Activated T-helper 17 cell treated with anti-CD3 and anti-CD28 coated beads, Interleukin-2, amount 50 U/mL, for 72 hours (primary cell): ENCODE data around the gene AASDH. TPM values are rescaled to one million over a fixed set of nuclear protein-coding genes. Genes with fewer than 3 reads are reported as not detected.

Experiments
- ATAC-seq: fragments of 150-1000 bp; cut with Tn5 transposase; replicated peaks from 2 replicates; pipeline ENCODE4 v1.10.0; 2021; ENCODE audit warnings: mild to moderate bottlenecking, moderate library complexity
- H3K27ac Mint-ChIP-seq: one replicate; pipeline ENCODE4 v1.8.0; 2022; ENCODE audit warnings: mixed read lengths
- H3K27me3 Mint-ChIP-seq: one replicate; pipeline ENCODE4 v1.8.0; 2022; ENCODE audit warnings: mixed read lengths
- H3K36me3 Mint-ChIP-seq: one replicate; pipeline ENCODE4 v1.8.0; 2022; ENCODE audit warnings: low read depth, mild to moderate bottlenecking, mixed read lengths
- H3K4me1 Mint-ChIP-seq: one replicate; pipeline ENCODE4 v1.8.0; 2022; ENCODE audit warnings: mixed read lengths
- H3K4me3 Mint-ChIP-seq: one replicate; pipeline ENCODE4 v1.8.0; 2022; ENCODE audit warnings: mild to moderate bottlenecking, mixed read lengths
- H3K9me3 Mint-ChIP-seq: one replicate; pipeline ENCODE4 v1.8.0; 2022; ENCODE audit warnings: mixed read lengths
- total RNA-seq, 2 donors: library from RNA; stranded (reverse); gene quantifications; one replicate each; pipeline ENCODE4 v1.2.3, GENCODE V29; 2022

The AASDH gene
- total RNA-seq, result 10 to 100 TPM; 10.3 to 16.3 TPM

GRCh38 chr4:56387023-56388001 is at the start of gene AASDH:
TSS of gene AASDH (minus strand) at chr4:56387491. CDS start at chr4:56384299, 3,192 bp downstream.
- ATAC-seq, result peak; percentile 95
- H3K9me3 Mint-ChIP-seq, result no peaks in the 10 kb centered on the region
- H3K27ac Mint-ChIP-seq, result peak within 1 kb of the TSS; percentile 95
- H3K4me3 Mint-ChIP-seq, result peak within 1 kb of the TSS; percentile 89
- H3K36me3 Mint-ChIP-seq, result peaks cover 18% of the 10 kb centered on the region
- H3K4me1 Mint-ChIP-seq, result peaks cover 12% of the 10 kb centered on the region
- H3K27me3 Mint-ChIP-seq, result no peaks in the 10 kb centered on the region

- ATAC-seq, result peak; percentile 79
- H3K36me3 Mint-ChIP-seq, result peaks cover 64% of the 10 kb centered on the region
- H3K4me1 Mint-ChIP-seq, result peaks cover 16% of the 10 kb centered on the region
- peak within 1 kb of the TSS; percentile 94 for H3K27ac Mint-ChIP-seq
- H3K4me3 Mint-ChIP-seq, result peak within 1 kb of the TSS; percentile 89
- no peaks in the 10 kb centered on the region for H3K9me3 Mint-ChIP-seq
- no peaks in the 10 kb centered on the region for H3K27me3 Mint-ChIP-seq
Observed at GRCh38 chr4:56435140-56435926, 48.0 kb upstream of the AASDH start, which contains the start of gene PPAT. TSS of gene PPAT (minus strand) at chr4:56435615. CDS start at chr4:56435477, 138 bp downstream.

GRCh38 chr4:56434599-56435139 is 47.4 kb upstream of the AASDH start:
- Mint-ChIP-seq H3K4me3 (peak overlapping the region; percentile 89), H3K27me3 (no peaks in the 10 kb centered on the region), H3K4me1 (peaks cover 14% of the 10 kb centered on the region), H3K27ac (peak overlapping the region; percentile 94), H3K9me3 (no peaks in the 10 kb centered on the region), H3K36me3 (peaks cover 57% of the 10 kb centered on the region)
- ATAC-seq, result no peak

GRCh38 chr4:56433280-56433679 is 46.0 kb upstream of the AASDH start:
- H3K27me3 Mint-ChIP-seq, result no peaks in the 10 kb centered on the region
- peaks cover 11% of the 10 kb centered on the region for H3K4me1 Mint-ChIP-seq
- peak overlapping the region; percentile 89 for H3K4me3 Mint-ChIP-seq
- no peak overlapping the region for H3K27ac Mint-ChIP-seq
- peaks cover 43% of the 10 kb centered on the region for H3K36me3 Mint-ChIP-seq
- ATAC-seq, result no peak
- no peaks in the 10 kb centered on the region for H3K9me3 Mint-ChIP-seq

- peaks cover 25% of the 10 kb centered on the region for H3K36me3 Mint-ChIP-seq
- ATAC-seq, result no peak
- no peaks in the 10 kb centered on the region for H3K9me3 Mint-ChIP-seq
- no peak overlapping the region for H3K4me3 Mint-ChIP-seq
- no peak overlapping the region for H3K27ac Mint-ChIP-seq
- H3K4me1 Mint-ChIP-seq, result peaks cover 11% of the 10 kb centered on the region
- H3K27me3 Mint-ChIP-seq, result no peaks in the 10 kb centered on the region
Observed at GRCh38 chr4:56430203-56430602, 42.9 kb upstream of the AASDH start.

GRCh38 chr4:56427179-56427578 is 39.9 kb upstream of the AASDH start:
- H3K4me1 Mint-ChIP-seq, result peaks cover 11% of the 10 kb centered on the region
- H3K27me3 Mint-ChIP-seq, result no peaks in the 10 kb centered on the region
- H3K27ac Mint-ChIP-seq, result no peak overlapping the region
- H3K4me3 Mint-ChIP-seq, result no peak overlapping the region
- H3K9me3 Mint-ChIP-seq, result no peaks in the 10 kb centered on the region
- H3K36me3 Mint-ChIP-seq, result peaks cover 14% of the 10 kb centered on the region
- no peak for ATAC-seq

GRCh38 chr4:56426273-56426672 is 39.0 kb upstream of the AASDH start:
- Mint-ChIP-seq H3K4me1 (peaks cover 11% of the 10 kb centered on the region), H3K9me3 (no peaks in the 10 kb centered on the region), H3K36me3 (peaks cover 6% of the 10 kb centered on the region), H3K27me3 (no peaks in the 10 kb centered on the region), H3K4me3 (no peak overlapping the region), H3K27ac (no peak overlapping the region)
- peak; percentile 32 for ATAC-seq

GRCh38 chr4:56425518-56425917 is 38.2 kb upstream of the AASDH start:
- no peaks in the 10 kb centered on the region for H3K27me3 Mint-ChIP-seq
- H3K4me1 Mint-ChIP-seq, result peaks cover 11% of the 10 kb centered on the region
- no peaks in the 10 kb centered on the region for H3K9me3 Mint-ChIP-seq

GRCh38 chr4:56424697-56425514 is 37.6 kb upstream of the AASDH start:
- H3K27ac Mint-ChIP-seq, result no peak overlapping the region
- H3K27me3 Mint-ChIP-seq, result no peaks in the 10 kb centered on the region
- ATAC-seq, result no peak
- no peak overlapping the region for H3K4me3 Mint-ChIP-seq
- H3K36me3 Mint-ChIP-seq, result peaks cover 6% of the 10 kb centered on the region
- H3K4me1 Mint-ChIP-seq, result peaks cover 11% of the 10 kb centered on the region
- no peaks in the 10 kb centered on the region for H3K9me3 Mint-ChIP-seq

More at GRCh38 chr4:56425518-56425917, 38.2 kb upstream of the AASDH start:
- ATAC-seq, result no peak
- peaks cover 6% of the 10 kb centered on the region for H3K36me3 Mint-ChIP-seq
- H3K4me3 Mint-ChIP-seq, result no peak overlapping the region
- no peak overlapping the region for H3K27ac Mint-ChIP-seq

- Mint-ChIP-seq H3K4me1 (peaks cover 5% of the 10 kb centered on the region), H3K36me3 (peaks cover 6% of the 10 kb centered on the region), H3K27me3 (no peaks in the 10 kb centered on the region), H3K9me3 (no peaks in the 10 kb centered on the region), H3K4me3 (no peak overlapping the region), H3K27ac (no peak overlapping the region)
- ATAC-seq, result no peak
Observed at GRCh38 chr4:56424176-56424575, 36.9 kb upstream of the AASDH start.

GRCh38 chr4:56417396-56417795 is 30.1 kb upstream of the AASDH start:
- no peak overlapping the region for H3K27ac Mint-ChIP-seq
- H3K27me3 Mint-ChIP-seq, result no peaks in the 10 kb centered on the region
- no peaks in the 10 kb centered on the region for H3K36me3 Mint-ChIP-seq
- peaks cover 3% of the 10 kb centered on the region for H3K4me1 Mint-ChIP-seq
- no peak for ATAC-seq
- H3K4me3 Mint-ChIP-seq, result no peak overlapping the region
- no peaks in the 10 kb centered on the region for H3K9me3 Mint-ChIP-seq

- H3K4me1 Mint-ChIP-seq, result peaks cover 5% of the 10 kb centered on the region
- no peak for ATAC-seq
Observed at GRCh38 chr4:56416349-56416748, 29.1 kb upstream of the AASDH start.

GRCh38 chr4:56414135-56414670 is 26.9 kb upstream of the AASDH start:
- no peaks in the 10 kb centered on the region for H3K27me3 Mint-ChIP-seq
- no peaks in the 10 kb centered on the region for H3K36me3 Mint-ChIP-seq
- H3K4me1 Mint-ChIP-seq, result peaks cover 10% of the 10 kb centered on the region
- H3K4me3 Mint-ChIP-seq, result no peak overlapping the region
- H3K9me3 Mint-ChIP-seq, result no peaks in the 10 kb centered on the region
- no peak for ATAC-seq
- no peak overlapping the region for H3K27ac Mint-ChIP-seq

More at GRCh38 chr4:56416349-56416748, 29.1 kb upstream of the AASDH start:
- Mint-ChIP-seq H3K9me3 (no peaks in the 10 kb centered on the region), H3K36me3 (no peaks in the 10 kb centered on the region), H3K27me3 (no peaks in the 10 kb centered on the region), H3K4me3 (no peak overlapping the region), H3K27ac (no peak overlapping the region)
